Nephron (organoid): Measurements from ENCODE around the gene CNGA4.

Experiments used
- H3K27ac Mint-ChIP-seq, 3 experiments: 2 replicates each; pipeline ENCODE4 v1.8.0; 2020; ENCODE audit warnings: mixed read lengths in 3 of 3, mild to moderate bottlenecking in 2 of 3, moderate library complexity in 1 of 3
- H3K27me3 Mint-ChIP-seq: 2 replicates; pipeline ENCODE4 v1.8.0; 2021; ENCODE audit warnings: low read depth, mild to moderate bottlenecking, moderate library complexity, mixed read lengths
- H3K36me3 Mint-ChIP-seq: 2 replicates; pipeline ENCODE4 v1.8.0; 2020; ENCODE audit warnings: low read depth, mixed read lengths
- H3K4me1 Mint-ChIP-seq: 2 replicates; pipeline ENCODE4 v1.8.0; 2020; ENCODE audit warnings: mixed read lengths
- H3K4me3 Mint-ChIP-seq, 3 experiments: 2 replicates each; pipeline ENCODE4 v1.8.0; 2020; ENCODE audit warnings: mild to moderate bottlenecking in 3 of 3, mixed read lengths in 3 of 3, moderate library complexity in 2 of 3
- H3K9me3 Mint-ChIP-seq: 2 replicates; pipeline ENCODE4 v1.8.0; 2020; ENCODE audit warnings: mixed read lengths
- CTCF ChIP-seq, 3 experiments: fragments of 200-600 bp; sonication (generic); IDR thresholded peaks; one replicate each; pipeline ENCODE4 v1.5.0; 2021; ENCODE audit warnings: antibody characterized with exemption in 3 of 3; ENCODE audit not compliant: unreplicated experiment in 3 of 3

The CNGA4 gene

GRCh38 chr11:6237266-6237665 lies 1.6 kb upstream of the CNGA4 start:
- peaks cover 17% of the 10 kb centered on the region for H3K4me1 Mint-ChIP-seq
- no peaks in the 10 kb centered on the region for H3K9me3 Mint-ChIP-seq
- peaks cover 6% of the 10 kb centered on the region for H3K27me3 Mint-ChIP-seq
- H3K4me3 Mint-ChIP-seq, result no peak overlapping the region
- TF ChIP-seq CTCF (IDR thresholded peaks at IDR 0.05; ENCODE audit: unreplicated experiment in 3 of 3), result no peak
- H3K27ac Mint-ChIP-seq, result no peak overlapping the region
- H3K36me3 Mint-ChIP-seq, result no peaks in the 10 kb centered on the region

- no peak for TF ChIP-seq CTCF (IDR thresholded peaks at IDR 0.05; ENCODE audit: unreplicated experiment in 3 of 3)
- Mint-ChIP-seq H3K27me3 (peaks cover 6% of the 10 kb centered on the region), H3K4me3 (no peak overlapping the region), H3K4me1 (peaks cover 17% of the 10 kb centered on the region), H3K9me3 (no peaks in the 10 kb centered on the region), H3K27ac (no peak overlapping the region), H3K36me3 (no peaks in the 10 kb centered on the region)
Measured at GRCh38 chr11:6237761-6238302, 1.1 kb upstream of the CNGA4 start.

- Mint-ChIP-seq H3K4me3 (no peak overlapping the region), H3K36me3 (no peaks in the 10 kb centered on the region), H3K9me3 (no peaks in the 10 kb centered on the region), H3K27ac (no peak overlapping the region), H3K4me1 (peaks cover 3% of the 10 kb centered on the region), H3K27me3 (peaks cover 6% of the 10 kb centered on the region)
- TF ChIP-seq CTCF (IDR thresholded peaks at IDR 0.05; ENCODE audit: unreplicated experiment in 3 of 3), result no peak
Measured at GRCh38 chr11:6240139-6240538, 1.2 kb downstream of the CNGA4 start.

GRCh38 chr11:6240781-6241180 lies 1.9 kb downstream of the CNGA4 start:
- no peak for TF ChIP-seq CTCF (IDR thresholded peaks at IDR 0.05; ENCODE audit: unreplicated experiment in 3 of 3)
- H3K4me3 Mint-ChIP-seq, result no peak overlapping the region
- H3K27ac Mint-ChIP-seq, result no peak overlapping the region
- H3K27me3 Mint-ChIP-seq, result peaks cover 6% of the 10 kb centered on the region
- no peaks in the 10 kb centered on the region for H3K9me3 Mint-ChIP-seq
- no peaks in the 10 kb centered on the region for H3K36me3 Mint-ChIP-seq
- no peaks in the 10 kb centered on the region for H3K4me1 Mint-ChIP-seq

- no peak overlapping the region for H3K4me3 Mint-ChIP-seq
- no peaks in the 10 kb centered on the region for H3K4me1 Mint-ChIP-seq
- no peaks in the 10 kb centered on the region for H3K36me3 Mint-ChIP-seq
- no peaks in the 10 kb centered on the region for H3K9me3 Mint-ChIP-seq
- H3K27me3 Mint-ChIP-seq, result peaks cover 6% of the 10 kb centered on the region
- TF ChIP-seq CTCF (IDR thresholded peaks at IDR 0.05; ENCODE audit: unreplicated experiment in 3 of 3), result no peak
- no peak overlapping the region for H3K27ac Mint-ChIP-seq
Measured at GRCh38 chr11:6241316-6241715, 2.4 kb downstream of the CNGA4 start.

GRCh38 chr11:6245536-6245935 lies 6.6 kb downstream of the CNGA4 start:
- Mint-ChIP-seq H3K27me3 (peaks cover 12% of the 10 kb centered on the region), H3K27ac (no peak overlapping the region), H3K9me3 (no peaks in the 10 kb centered on the region), H3K4me1 (no peaks in the 10 kb centered on the region), H3K36me3 (no peaks in the 10 kb centered on the region), H3K4me3 (no peak overlapping the region)
- no peak for TF ChIP-seq CTCF (IDR thresholded peaks at IDR 0.05; ENCODE audit: unreplicated experiment in 3 of 3)
